Tibial nerve (tissue), 4 donors: ENCODE data around the gene FBXW11.

Experiments used
- CTCF ChIP-seq, 5 experiments: fragments of 200-600 bp in 3 of 5; fragments of 450-650 bp in 2 of 5; sonication (generic) in 3 of 5; IDR thresholded peaks; one replicate each; pipeline ENCODE4 v1.5.1; 2016 to 2019; ENCODE audit warnings: antibody characterized with exemption in 5 of 5, mild to moderate bottlenecking in 3 of 5, moderate library complexity in 2 of 5
- EP300 ChIP-seq, 2 donors: sonication (generic); formaldehyde crosslinking; IDR thresholded peaks; one replicate each; pipeline ENCODE4 v1.6.1; 2017; ENCODE audit warnings: antibody characterized with exemption in 2 of 2, mild to moderate bottlenecking in 1 of 2
- POLR2A ChIP-seq, 2 donors: fragments of 450-650 bp; IDR thresholded peaks; one replicate each; pipeline ENCODE4 v1.6.1; 2017; ENCODE audit warnings: antibody characterized with exemption in 2 of 2, mild to moderate bottlenecking in 2 of 2, moderate library complexity in 2 of 2

- TF ChIP-seq EP300 (IDR thresholded peaks at IDR 0.05) (no peak), CTCF (IDR thresholded peaks at IDR 0.05) (no peak), POLR2A (IDR thresholded peaks at IDR 0.05) (no peak)
Measured at GRCh38 chr5:171911152-171911551, 95.3 kb downstream of the FBXW11 start.
